HCT116 (cell line): ENCODE data around the gene NECAB2. TPM values are rescaled to one million over a fixed set of nuclear protein-coding genes. Genes with fewer than 3 reads are reported as not detected.

Experiments used
- ATAC-seq: fragments of 200-7000 bp; cut with Tn5 transposase; 2 replicates; pipeline ENCODE4 v1.9.1; 2020; ENCODE audit warnings: mild to moderate bottlenecking, moderate library complexity
- BruUV-seq: library from RNA; stranded (reverse); fragments of 400-500 nt; replicated peaks from 2 replicates; lab custom pipeline; 2021; lab: Mats Ljungman, UMichigan
- CTCF ChIA-PET: fragments of 300-600 bp; sonication (Branson Sonifier 250); formaldehyde crosslinking; loops from one replicate; lab custom pipeline; 2021; ENCODE audit warnings: antibody characterized with exemption; lab: Charles Lee
- POLR2A ChIA-PET: fragments of 300-600, 350-600 bp; sonication (Branson Sonifier 250); formaldehyde crosslinking; loops from one replicate; lab custom pipeline; 2021; ENCODE audit warnings: antibody characterized with exemption; lab: Charles Lee
- RAD21 ChIA-PET, 2 experiments: fragments of 300-600 bp; sonication (Branson Sonifier 250); formaldehyde crosslinking; loops; one replicate each; lab custom pipeline; 2023; ENCODE audit warnings: low total read pairs in 2 of 2; ENCODE audit not compliant: uncharacterized antibody in 2 of 2, unreplicated experiment in 2 of 2, low non-redundant PET in 1 of 2; lab: Charles Lee
- DNase-seq: peaks from one replicate; pipeline ENCODE4 v3.0.0-alpha.2; 2010; ENCODE audit warnings: low read depth, low spot score
- H2AFZ ChIP-seq: fragments of 200-600 bp; shearing (Covaris generic), sonication (generic); 2 replicates; pipeline ENCODE4 v1.6.1; 2017; ENCODE audit warnings: low read depth, mixed run types, mixed read lengths, antibody characterized with exemption, low read length; ENCODE audit not compliant: poor library complexity, severe bottlenecking
- H3K27ac ChIP-seq: 2 replicates; pipeline ENCODE4 v1.5.1; 2012; ENCODE audit warnings: low read depth, low read length
- H3K27me3 ChIP-seq: fragments of 200-600 bp; sonication (generic); 2 replicates; pipeline ENCODE4 v1.6.1; 2016; ENCODE audit warnings: mixed run types, low read length, mixed read lengths; ENCODE audit not compliant: insufficient read depth
- H3K36me3 ChIP-seq, 2 experiments: fragments of 200-500 bp in 1 of 2; fragments of 200-600 bp in 1 of 2; sonication (Bioruptor generic) in 1 of 2; sonication (generic) in 1 of 2; 2 replicates each; pipeline versions ENCODE4 v1.5.1 to v1.6.1; 2014 to 2016; ENCODE audit warnings: low read length in 2 of 2, inconsistent platforms in 1 of 2, mixed read lengths in 1 of 2, mixed run types in 1 of 2; ENCODE audit not compliant: insufficient read depth in 2 of 2, control insufficient read depth in 1 of 2
- H3K4me1 ChIP-seq, 2 experiments: fragments of 200-600 bp in 1 of 2; sonication (generic) in 1 of 2; 2 replicates each; pipeline versions ENCODE4 v1.5.1 to v1.6.1; 2012 to 2017; ENCODE audit warnings: low read length in 2 of 2, inconsistent platforms in 1 of 2, mild to moderate bottlenecking in 1 of 2, mixed read lengths in 1 of 2, mixed run types in 1 of 2, moderate library complexity in 1 of 2; ENCODE audit not compliant: insufficient read depth in 2 of 2, control insufficient read depth in 1 of 2
- H3K4me2 ChIP-seq: fragments of 200-600 bp; sonication (generic); 2 replicates; pipeline ENCODE4 v1.6.1; 2017; ENCODE audit warnings: mixed run types, low read length, mixed read lengths
- H3K4me3 ChIP-seq, 2 experiments: fragments of 200-600 bp in 1 of 2; sonication (generic) in 1 of 2; replicated peaks in 1 of 2; 2 replicates each; pipeline ENCODE4 v1.5.1; 2011 to 2016; ENCODE audit warnings: low read length in 2 of 2, control low read depth in 1 of 2, low read depth in 1 of 2, mild to moderate bottlenecking in 1 of 2, mixed read lengths in 1 of 2, mixed run types in 1 of 2
- H3K79me2 ChIP-seq: fragments of 200-600 bp; sonication (generic); 2 replicates; pipeline ENCODE4 v1.6.1; 2017; ENCODE audit warnings: mild to moderate bottlenecking, mixed run types, low read length, moderate library complexity, mixed read lengths; ENCODE audit not compliant: insufficient read depth
- H3K9ac ChIP-seq: fragments of 200-600 bp; sonication (generic); 2 replicates; pipeline ENCODE4 v1.6.1; 2016; ENCODE audit warnings: low read length, mixed read lengths
- H3K9me2 ChIP-seq: fragments of 200-600 bp; sonication (generic), shearing (Covaris generic); 2 replicates; pipeline ENCODE4 v1.6.1; 2017; ENCODE audit warnings: mixed run types, mild to moderate bottlenecking, moderate library complexity; ENCODE audit not compliant: insufficient read depth
- H3K9me3 ChIP-seq, 2 experiments: fragments of 200-500 bp in 1 of 2; fragments of 200-600 bp in 1 of 2; sonication (Bioruptor generic) in 1 of 2; sonication (generic) in 1 of 2; 2 replicates each; pipeline ENCODE4 v1.6.1; 2014 to 2017; ENCODE audit warnings: low read length in 2 of 2, mixed read lengths in 2 of 2, inconsistent platforms in 1 of 2, low read depth in 1 of 2, mild to moderate bottlenecking in 1 of 2, mixed run types in 1 of 2, moderate library complexity in 1 of 2; ENCODE audit not compliant: control insufficient read depth in 1 of 2, insufficient read depth in 1 of 2
- H4K20me1 ChIP-seq: fragments of 200-600 bp; sonication (generic), shearing (Covaris generic); 2 replicates; pipeline ENCODE4 v1.6.1; 2017; ENCODE audit warnings: mixed run types, mild to moderate bottlenecking, moderate library complexity; ENCODE audit not compliant: insufficient read depth
- CBX3 ChIP-seq: IDR thresholded peaks from 2 replicates; pipeline ENCODE4 v1.6.1; 2012; ENCODE audit warnings: low read depth
- CTCF ChIP-seq, 3 experiments: fragments of 200-600 bp in 1 of 3; sonication (generic) in 1 of 3; IDR thresholded peaks in 2 of 3; conservative IDR thresholded peaks in 1 of 3; 2 replicates each; pipeline ENCODE4 v1.5.1; 2012 to 2017; ENCODE audit warnings: low read depth in 2 of 3, low read length in 2 of 3, antibody characterized with exemption in 1 of 3, borderline replicate concordance in 1 of 3, control low read depth in 1 of 3, mild to moderate bottlenecking in 1 of 3, mixed read lengths in 1 of 3, mixed run types in 1 of 3, moderate library complexity in 1 of 3; ENCODE audit not compliant: insufficient read depth in 1 of 3
- EGR1 ChIP-seq: IDR thresholded peaks from 2 replicates; pipeline ENCODE4 v1.6.1; 2012; ENCODE audit warnings: low read depth
- EZH2phosphoT487 ChIP-seq: fragments of 200-600 bp; IDR thresholded peaks from 2 replicates; pipeline ENCODE4 v1.6.1; 2018; ENCODE audit warnings: antibody characterized with exemption, borderline replicate concordance
- FOSL1 ChIP-seq: IDR thresholded peaks from 2 replicates; pipeline ENCODE4 v1.6.1; 2012; ENCODE audit warnings: low read depth
- JUND ChIP-seq: IDR thresholded peaks from 2 replicates; pipeline ENCODE4 v1.6.1; 2012
- MAX ChIP-seq: IDR thresholded peaks from 2 replicates; pipeline ENCODE4 v1.6.1; 2012
- POLR2A ChIP-seq: IDR thresholded peaks from 2 replicates; pipeline ENCODE4 v1.7.0; 2011; ENCODE audit warnings: borderline replicate concordance; ENCODE audit not compliant: insufficient read depth, insufficient read length; ENCODE audit errors: extremely low read depth
- POLR2AphosphoS5 ChIP-seq: IDR thresholded peaks from 2 replicates; pipeline ENCODE4 v1.6.1; 2011; ENCODE audit warnings: mild to moderate bottlenecking, low read depth, low read length, moderate library complexity
- RAD21 ChIP-seq: IDR thresholded peaks from 2 replicates; pipeline ENCODE4 v1.6.1; 2012; ENCODE audit warnings: low read depth, mild to moderate bottlenecking
- REST ChIP-seq: IDR thresholded peaks from 2 replicates; pipeline ENCODE4 v1.6.1; 2012; ENCODE audit warnings: low read depth
- SIN3A ChIP-seq: IDR thresholded peaks from 2 replicates; pipeline ENCODE4 v1.6.1; 2012; ENCODE audit warnings: low read depth
- SP1 ChIP-seq: IDR thresholded peaks from 2 replicates; pipeline ENCODE4 v1.6.1; 2012; ENCODE audit warnings: low read depth
- SRF ChIP-seq: IDR thresholded peaks from 2 replicates; pipeline ENCODE4 v1.6.1; 2012; ENCODE audit warnings: low read depth
- TCF7L2 ChIP-seq: IDR thresholded peaks from 2 replicates; pipeline ENCODE4 v1.7.0; 2011; ENCODE audit warnings: borderline replicate concordance, inconsistent platforms; ENCODE audit not compliant: insufficient read depth, insufficient read length; ENCODE audit errors: extremely low read depth
- YY1 ChIP-seq: IDR thresholded peaks from 2 replicates; pipeline ENCODE4 v1.6.1; 2011; ENCODE audit warnings: low read length, low read depth, moderate library complexity, mild to moderate bottlenecking; ENCODE audit not compliant: insufficient replicate concordance; ENCODE audit errors: extremely low read depth
- ZFX ChIP-seq: fragments of 450-650 bp; IDR thresholded peaks from 2 replicates; pipeline ENCODE4 v1.6.1; 2017
- ZNF274 ChIP-seq: fragments of 200-500 bp; sonication (Bioruptor generic); IDR thresholded peaks from 2 replicates; pipeline ENCODE4 v1.6.1; 2014; ENCODE audit warnings: mild to moderate bottlenecking, low read depth, low read length, inconsistent platforms
- intact Hi-C: fragments of 100-400 bp; cut with micrococcal nuclease; formaldehyde crosslinking; loops from 2 replicates; pipeline ENCODE4 v1.10.0; 2022
- total RNA-seq: library from RNA; stranded (reverse); gene quantifications from one replicate; pipeline ENCODE4 v1.2.1, GENCODE V29; 2021; ENCODE audit not compliant: unreplicated experiment

The NECAB2 gene
- total RNA-seq, 1 experiment from 2014 or later = 0.61 TPM

GRCh38 chr16:83980794-83981193 lies 12.8 kb downstream of the NECAB2 start:
- ChIA-PET CTCF (no interaction called here), RAD21 (no interaction called here)
- Histone ChIP-seq H3K4me1 (no peaks in the 10 kb centered on the region), H3K27me3 (no peaks in the 10 kb centered on the region; the same call in 1 of the 2 replicates), H4K20me1 (no peaks in the 10 kb centered on the region)
- no peak for DNase-seq
- no peak for ATAC-seq
- TF ChIP-seq CBX3 (no peak), REST (no peak), SRF (no peak), SP1 (no peak), SIN3A (no peak), ZNF274 (no peak), TCF7L2 (no peak), RAD21 (no peak), ZFX (no peak), EGR1 (no peak), MAX (no peak), FOSL1 (no peak), POLR2AphosphoS5 (no peak), YY1 (no peak), POLR2A (no peak), JUND (no peak), CTCF (IDR thresholded peaks at IDR 0.05 in 2 of 3, conservative IDR thresholded peaks at IDR 0.05 in 1 of 3; ENCODE audit: borderline replicate concordance in 1 of 3, insufficient read depth in 1 of 3, low read depth in 2 of 3, low read length in 2 of 3) (no peak), EZH2phosphoT487 (no peak)
- TF ChIP-seq, all 23 proteins: peak for 0
- H3K79me2 ChIP-seq = no peaks in the 10 kb centered on the region
- H3K9ac ChIP-seq = no peak overlapping the region
- H2AFZ ChIP-seq = no peak overlapping the region
- H3K4me2 ChIP-seq = no peak overlapping the region
- peaks cover 8 to 11% of the 10 kb centered on the region in 2 experiments; a peak in 2 of 4 replicates for H3K9me3 ChIP-seq
- POLR2A ChIA-PET = no interaction called here
- no peak overlapping the region for H3K27ac ChIP-seq
- intact Hi-C loops = no loop called here
- no TSS peak for BruUV-seq
- H3K9me2 ChIP-seq = no peaks in the 10 kb centered on the region
- H3K4me3 ChIP-seq = no peak overlapping the region
- H3K36me3 ChIP-seq = no peaks in the 10 kb centered on the region
